Common myeloid progenitor, CD34-positive (primary cell): ENCODE results near the gene MAPKAP1.

Experiments
- CTCF ChIA-PET: fragments of 350-600 bp; sonication (Branson Sonifier 250); formaldehyde crosslinking; loops from one replicate; lab custom pipeline; 2021; ENCODE audit warnings: antibody characterized with exemption; lab: Charles Lee
- POLR2A ChIA-PET: fragments of 350-600 bp; sonication (Branson Sonifier 250); formaldehyde crosslinking; loops from one replicate; lab custom pipeline; 2021; ENCODE audit warnings: antibody characterized with exemption; lab: Charles Lee
- DNase-seq, 3 donors: peaks; one replicate each; pipeline versions ENCODE4 v3.0.0 to v3.0.0-alpha.2; 2013
- H3K27ac ChIP-seq, 2 experiments: 1 replicate in 1 of 2; 2 replicates in 1 of 2; pipeline ENCODE4 v1.7.0; 2013; ENCODE audit warnings: inconsistent platforms in 2 of 2, low read length in 2 of 2, mild to moderate bottlenecking in 2 of 2, low read depth in 1 of 2, moderate library complexity in 1 of 2; ENCODE audit not compliant: severe bottlenecking in 2 of 2, insufficient read depth in 1 of 2, poor library complexity in 1 of 2
- H3K27me3 ChIP-seq, 5 experiments: replicated peaks in 2 of 5; 1 replicate in 3 of 5; 2 replicates in 2 of 5; pipeline versions ENCODE4 v1.6.1 to v1.7.0; 2013; ENCODE audit warnings: low read length in 4 of 5, mild to moderate bottlenecking in 2 of 5, moderate library complexity in 2 of 5, inconsistent platforms in 1 of 5; ENCODE audit not compliant: insufficient read depth in 5 of 5, control insufficient read depth in 4 of 5
- H3K36me3 ChIP-seq, 4 experiments: 1 replicate in 2 of 4; 2 replicates in 2 of 4; pipeline versions ENCODE4 v1.6.1 to v1.7.0; 2013; ENCODE audit warnings: low read length in 3 of 4, control low read depth in 1 of 4, mild to moderate bottlenecking in 1 of 4; ENCODE audit not compliant: control insufficient read depth in 4 of 4, insufficient read depth in 4 of 4
- H3K4me1 ChIP-seq, 4 experiments: 1 replicate in 3 of 4; 2 replicates in 1 of 4; pipeline versions ENCODE4 v1.6.1 to v1.7.1; 2013; ENCODE audit warnings: low read length in 3 of 4, mild to moderate bottlenecking in 3 of 4, control low read depth in 1 of 4, inconsistent platforms in 1 of 4, moderate library complexity in 1 of 4; ENCODE audit not compliant: control insufficient read depth in 4 of 4, insufficient read depth in 4 of 4; ENCODE audit errors: control extremely low read depth in 1 of 4
- H3K4me3 ChIP-seq, 7 experiments: 1 replicate in 4 of 7; 2 replicates in 3 of 7; pipeline versions ENCODE4 v1.5.1 to v1.7.0; 2013; ENCODE audit warnings: mild to moderate bottlenecking in 7 of 7, low read length in 6 of 7, moderate library complexity in 6 of 7, inconsistent platforms in 2 of 7, low read depth in 2 of 7, control low read depth in 1 of 7; ENCODE audit not compliant: insufficient read depth in 4 of 7, control insufficient read depth in 1 of 7; ENCODE audit errors: extremely low read depth in 1 of 7
- H3K9me3 ChIP-seq, 5 experiments: 1 replicate in 4 of 5; 2 replicates in 1 of 5; pipeline versions ENCODE4 v1.6.1 to v1.7.1; 2013; ENCODE audit warnings: low read length in 4 of 5, mild to moderate bottlenecking in 2 of 5, inconsistent platforms in 1 of 5, low read depth in 1 of 5, moderate library complexity in 1 of 5; ENCODE audit not compliant: control insufficient read depth in 4 of 5, insufficient read depth in 2 of 5; ENCODE audit errors: control extremely low read depth in 1 of 5
- WGBS: methylation state at CpG from one replicate; pipeline ENCODE4 v1.1.5; 2013; ENCODE audit not compliant: insufficient coverage; 5-methylcytosine and 5-hydroxymethylcytosine counted together

The MAPKAP1 gene

GRCh38 chr9:125587819-125588460, 119.1 kb downstream of the MAPKAP1 start:
- POLR2A ChIA-PET = no interaction called here
- CTCF ChIA-PET = no interaction called here
- H3K27me3 ChIP-seq = no peaks in the 10 kb centered on the region
- no peak overlapping the region for H3K4me3 ChIP-seq
- peaks cover 5 to 16% (median 8%) of the 10 kb centered on the region in 4 experiments for H3K36me3 ChIP-seq
- WGBS = no CpG with 5 or more reads among the region's 5 CpGs
- no peak overlapping the region for H3K27ac ChIP-seq
- no peak for DNase-seq
- H3K9me3 ChIP-seq = no peaks in the 10 kb centered on the region
- H3K4me1 ChIP-seq = peaks cover 0 to 11% (median 7%) of the 10 kb centered on the region in 4 experiments

- no peaks in the 10 kb centered on the region for H3K27me3 ChIP-seq
- DNase-seq = peak in 2 of 3 donors; percentile 29 to 65
- POLR2A ChIA-PET = no interaction called here
- H3K4me3 ChIP-seq = no peak overlapping the region
- H3K9me3 ChIP-seq = no peaks in the 10 kb centered on the region
- peaks cover 0 to 11% (median 6%) of the 10 kb centered on the region in 4 experiments for H3K4me1 ChIP-seq
- 33% methylated on average over 2 of the region's 3 CpGs for WGBS
- peaks cover 7 to 18% (median 9%) of the 10 kb centered on the region in 4 experiments for H3K36me3 ChIP-seq
- CTCF ChIA-PET = no interaction called here
- no peak overlapping the region for H3K27ac ChIP-seq
Observed at GRCh38 chr9:125586172-125586511, 120.9 kb downstream of the MAPKAP1 start.

DNA sequence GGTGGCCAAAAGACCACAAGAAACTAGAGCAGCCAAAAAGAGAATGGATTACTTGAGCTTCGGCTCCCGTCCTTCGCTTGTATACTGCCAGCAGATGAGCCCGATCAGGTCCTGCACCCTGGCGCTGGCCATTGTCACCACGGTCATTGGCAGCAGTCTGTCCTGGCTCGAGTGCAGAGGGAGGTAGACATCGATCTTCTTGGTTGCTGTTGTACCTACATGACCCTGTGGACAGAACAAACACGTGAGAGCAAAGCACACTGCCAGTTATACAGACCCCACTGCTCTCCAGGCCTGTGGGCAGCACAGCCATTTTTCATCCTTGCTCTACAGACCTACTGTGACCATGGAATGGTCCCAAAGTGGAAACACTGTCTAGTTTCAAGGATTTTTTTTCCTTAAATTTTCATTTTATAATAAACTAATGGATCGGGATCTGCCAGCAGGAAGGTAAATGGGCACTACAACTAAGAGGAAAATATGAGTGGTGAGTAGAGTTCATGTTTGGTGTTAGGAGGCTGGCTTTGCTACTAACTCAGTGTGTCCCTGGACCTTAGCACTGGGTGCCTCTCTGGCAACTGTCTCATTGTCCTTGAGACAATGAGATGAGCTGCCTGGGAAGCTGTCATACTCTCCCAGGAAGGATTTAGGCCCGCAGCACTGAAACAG, 121.4 kb downstream of the MAPKAP1 start:
- Histone ChIP-seq H3K9me3 (peaks cover 0 to under 1% (median 0%) of the 10 kb centered on the region in 5 experiments), H3K27me3 (no peaks in the 10 kb centered on the region), H3K36me3 (peaks cover 7 to 20% (median 9%) of the 10 kb centered on the region in 4 experiments), H3K4me1 (peaks cover 0 to 11% (median 6%) of the 10 kb centered on the region in 4 experiments), H3K27ac (no peak overlapping the region), H3K4me3 (no peak overlapping the region)
- ChIA-PET POLR2A (no interaction called here), CTCF (no interaction called here)
- no peak for DNase-seq
- 91% methylated on average over 11 of the region's 11 CpGs for WGBS

- WGBS = no CpG with 5 or more reads among the region's 4 CpGs
- no peak for DNase-seq
- ChIA-PET CTCF (interaction anchor here (0.9 to 1.6 kb wide), 2 partner anchors 14 to 22 kb away, joined by 3 to 4 read pairs; no protein-coding TSS in a partner anchor), POLR2A (no interaction called here)
- Histone ChIP-seq H3K27me3 (no peaks in the 10 kb centered on the region), H3K9me3 (peaks cover 1 to 4% (median 3%) of the 10 kb centered on the region in 5 experiments), H3K27ac (no peak overlapping the region), H3K4me3 (no peak overlapping the region), H3K4me1 (peaks cover 0 to under 1% (median under 1%) of the 10 kb centered on the region in 4 experiments), H3K36me3 (peaks cover 4 to 28% (median 10%) of the 10 kb centered on the region in 4 experiments)
Observed at GRCh38 chr9:125580701-125581286, 126.2 kb downstream of the MAPKAP1 start.

DNA sequence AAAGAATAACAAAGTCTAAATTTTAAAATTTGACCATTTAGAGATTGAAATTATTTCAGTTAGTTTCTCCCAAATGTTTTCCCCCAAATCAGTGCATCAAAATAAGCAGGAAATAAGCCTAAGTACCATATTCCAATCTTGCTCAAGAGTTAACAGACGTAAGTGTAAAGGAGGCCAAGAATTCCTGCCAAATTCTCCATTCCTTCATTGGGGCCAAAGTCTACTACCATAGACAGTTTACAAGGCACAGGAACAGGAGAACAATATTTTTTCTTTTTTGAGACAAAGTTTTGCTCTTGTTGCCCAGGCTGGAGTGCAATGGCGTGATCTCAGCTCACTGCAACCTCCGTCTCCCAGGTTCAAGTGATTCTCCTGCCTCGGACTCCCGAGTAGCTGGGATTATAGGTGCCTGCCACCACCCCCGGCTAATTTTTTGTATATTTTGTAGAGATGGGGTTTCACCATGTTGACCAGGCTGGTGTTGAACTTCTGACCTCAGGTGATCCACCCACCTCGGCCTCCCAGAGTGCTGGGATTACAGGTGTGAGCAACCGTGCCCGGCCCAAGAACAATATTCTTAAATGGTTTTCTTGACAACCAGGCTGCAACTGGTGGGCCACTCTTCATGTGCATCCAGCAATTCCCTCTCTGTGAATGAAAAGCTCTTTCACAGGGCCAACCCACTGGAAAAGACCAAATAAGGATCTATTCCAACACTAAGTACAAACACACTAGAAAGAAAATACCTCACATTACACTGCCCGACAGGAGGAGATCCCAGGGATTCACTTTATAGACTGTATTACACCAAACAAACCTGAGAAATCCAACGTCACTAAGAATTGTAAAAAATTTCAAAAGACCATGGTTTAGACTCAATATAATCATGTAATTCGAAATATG, 127.7 kb downstream of the MAPKAP1 start:
- 92% methylated on average over 7 of the region's 12 CpGs for WGBS
- H3K27me3 ChIP-seq = no peaks in the 10 kb centered on the region
- no peaks in the 10 kb centered on the region for H3K4me1 ChIP-seq
- peaks cover 1 to 9% (median 5%) of the 10 kb centered on the region in 5 experiments for H3K9me3 ChIP-seq
- H3K27ac ChIP-seq = no peak overlapping the region
- POLR2A ChIA-PET = no interaction called here
- H3K36me3 ChIP-seq = peaks cover 0 to 20% (median 4%) of the 10 kb centered on the region in 4 experiments
- CTCF ChIA-PET = no interaction called here
- no peak for DNase-seq
- H3K4me3 ChIP-seq = no peak overlapping the region

- Histone ChIP-seq H3K4me3 (no peak overlapping the region), H3K27ac (no peak overlapping the region), H3K36me3 (peaks cover 0 to 13% (median 5%) of the 10 kb centered on the region in 4 experiments), H3K9me3 (peaks cover 5 to 30% (median 11%) of the 10 kb centered on the region in 5 experiments), H3K27me3 (no peaks in the 10 kb centered on the region), H3K4me1 (no peaks in the 10 kb centered on the region)
- POLR2A ChIA-PET = no interaction called here
- no CpG with 5 or more reads among the region's 2 CpGs for WGBS
- no peak for DNase-seq
- CTCF ChIA-PET = interaction anchor here (1.1 to 1.5 kb wide), 3 partner anchors 16 to 44 kb away, joined by 3 to 5 read pairs (median 3); no protein-coding TSS in a partner anchor
Observed at GRCh38 chr9:125574126-125574877, 132.7 kb downstream of the MAPKAP1 start.
